Measurements from ENCODE around the gene VWA3B. TPM values are rescaled to one million over a fixed set of nuclear protein-coding genes. Genes with fewer than 3 reads are reported as not detected.

The VWA3B gene
- total RNA-seq, 2 donors from 2014 or later, result 4.0 TPM; not detected in 1

DNA sequence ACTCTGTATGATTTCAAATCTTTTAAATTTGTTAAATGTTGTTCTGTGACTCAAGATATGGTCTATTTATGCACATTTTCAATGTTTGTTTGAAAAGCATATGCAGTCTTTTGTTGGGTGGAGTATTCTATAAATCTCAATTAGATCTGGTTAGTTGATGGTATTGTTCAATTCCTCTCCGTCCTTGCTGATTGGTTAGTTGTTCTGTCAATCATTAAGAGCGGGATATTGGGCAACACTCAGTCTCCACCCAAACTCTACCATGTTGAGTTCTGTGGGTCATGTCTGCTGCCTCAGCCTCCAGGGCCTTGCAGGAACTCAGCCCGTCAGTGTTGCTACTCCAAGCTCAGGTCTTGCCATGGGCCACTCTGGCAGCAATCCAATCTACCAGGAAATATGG is 118.9 kb downstream of the VWA3B start:
- intact Hi-C loops (cut with DNase I), result no loop called here
- WGBS, result 98% methylated on average over 3 of the region's 3 CpGs

DNA sequence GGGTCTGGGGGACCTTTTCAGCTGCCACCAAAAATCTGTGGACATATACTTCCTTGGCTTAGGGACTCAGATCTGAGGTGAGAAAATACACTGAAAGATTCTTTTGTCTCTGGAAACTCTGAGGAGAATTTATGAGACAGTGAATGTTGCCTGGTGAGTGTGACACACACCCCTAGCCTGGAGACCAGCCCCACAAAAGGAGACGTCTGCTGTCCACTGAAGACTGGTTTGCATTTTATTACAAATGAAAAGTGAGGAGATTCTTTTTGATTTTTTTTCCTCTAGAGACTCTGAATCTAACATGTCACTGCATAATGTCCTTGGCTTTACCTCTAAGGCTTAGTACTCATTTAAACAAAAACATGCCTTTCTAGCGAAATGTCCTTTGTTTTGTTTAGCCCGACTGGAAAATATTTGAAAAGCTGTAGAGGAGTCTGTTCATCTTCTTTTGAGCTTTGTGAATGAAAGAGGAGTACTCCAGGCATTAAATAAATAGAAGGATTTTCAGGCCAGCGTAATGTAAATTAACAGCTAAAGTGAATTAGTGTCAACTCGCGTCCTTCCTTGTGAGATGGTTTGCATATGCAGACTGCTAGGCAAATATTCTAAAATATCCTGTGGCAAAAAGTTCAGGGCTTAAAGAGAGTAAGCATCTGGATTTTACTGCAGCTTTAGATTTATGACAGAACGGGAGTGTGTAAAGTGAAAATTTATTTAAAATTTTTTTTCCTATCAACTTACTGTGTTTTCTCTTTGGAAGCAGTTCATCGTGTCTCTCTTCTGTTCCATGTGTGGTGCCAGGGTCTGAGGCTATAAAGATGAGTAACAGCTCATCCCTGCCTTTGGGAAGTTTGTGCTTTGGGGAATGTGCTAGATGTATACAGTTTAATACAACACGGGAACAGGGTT is 125.4 kb downstream of the VWA3B start:
- H3K4me3 ChIP-seq, result no peak overlapping the region
- DNase-seq (ENCODE audit: low spot score), result no peak
- no peak overlapping the region for H3K27ac ChIP-seq
- WGBS, result 19% methylated on average over 9 of the region's 9 CpGs
- H3K4me1 ChIP-seq (replicated peaks), result no peaks in the 10 kb centered on the region
- TF ChIP-seq POLR2AphosphoS5 (IDR thresholded peaks at IDR 0.05) (no peak), POLR2A (IDR thresholded peaks at IDR 0.05) (no peak)
- TF ChIP-seq, protein P1, sequence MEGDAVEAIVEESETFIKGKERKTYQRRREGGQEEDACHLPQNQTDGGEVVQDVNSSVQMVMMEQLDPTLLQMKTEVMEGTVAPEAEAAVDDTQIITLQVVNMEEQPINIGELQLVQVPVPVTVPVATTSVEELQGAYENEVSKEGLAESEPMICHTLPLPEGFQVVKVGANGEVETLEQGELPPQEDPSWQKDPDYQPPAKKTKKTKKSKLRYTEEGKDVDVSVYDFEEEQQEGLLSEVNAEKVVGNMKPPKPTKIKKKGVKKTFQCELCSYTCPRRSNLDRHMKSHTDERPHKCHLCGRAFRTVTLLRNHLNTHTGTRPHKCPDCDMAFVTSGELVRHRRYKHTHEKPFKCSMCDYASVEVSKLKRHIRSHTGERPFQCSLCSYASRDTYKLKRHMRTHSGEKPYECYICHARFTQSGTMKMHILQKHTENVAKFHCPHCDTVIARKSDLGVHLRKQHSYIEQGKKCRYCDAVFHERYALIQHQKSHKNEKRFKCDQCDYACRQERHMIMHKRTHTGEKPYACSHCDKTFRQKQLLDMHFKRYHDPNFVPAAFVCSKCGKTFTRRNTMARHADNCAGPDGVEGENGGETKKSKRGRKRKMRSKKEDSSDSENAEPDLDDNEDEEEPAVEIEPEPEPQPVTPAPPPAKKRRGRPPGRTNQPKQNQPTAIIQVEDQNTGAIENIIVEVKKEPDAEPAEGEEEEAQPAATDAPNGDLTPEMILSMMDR (IDR thresholded peaks at IDR 0.05), result no peak
- no peaks in the 10 kb centered on the region for H3K27me3 ChIP-seq (replicated peaks; ENCODE audit: insufficient read depth)
- intact Hi-C loops (cut with DNase I), result no loop called here
- no peaks in the 10 kb centered on the region for H3K36me3 ChIP-seq
- no peaks in the 10 kb centered on the region for H3K9me3 ChIP-seq

More for the DNA sequence above, 118.9 kb downstream of the VWA3B start:
- Histone ChIP-seq H3K4me3 (no peak overlapping the region), H3K27ac (no peak overlapping the region), H3K27me3 (replicated peaks; ENCODE audit: insufficient read depth) (no peaks in the 10 kb centered on the region), H3K4me1 (replicated peaks) (no peaks in the 10 kb centered on the region), H3K9me3 (no peaks in the 10 kb centered on the region), H3K36me3 (no peaks in the 10 kb centered on the region)
- DNase-seq (ENCODE audit: low spot score), result no peak
- TF ChIP-seq POLR2AphosphoS5 (IDR thresholded peaks at IDR 0.05), result no peak
- TF ChIP-seq POLR2A (IDR thresholded peaks at IDR 0.05), result no peak
- TF ChIP-seq, protein P1 (IDR thresholded peaks at IDR 0.05), result no peak

DNA sequence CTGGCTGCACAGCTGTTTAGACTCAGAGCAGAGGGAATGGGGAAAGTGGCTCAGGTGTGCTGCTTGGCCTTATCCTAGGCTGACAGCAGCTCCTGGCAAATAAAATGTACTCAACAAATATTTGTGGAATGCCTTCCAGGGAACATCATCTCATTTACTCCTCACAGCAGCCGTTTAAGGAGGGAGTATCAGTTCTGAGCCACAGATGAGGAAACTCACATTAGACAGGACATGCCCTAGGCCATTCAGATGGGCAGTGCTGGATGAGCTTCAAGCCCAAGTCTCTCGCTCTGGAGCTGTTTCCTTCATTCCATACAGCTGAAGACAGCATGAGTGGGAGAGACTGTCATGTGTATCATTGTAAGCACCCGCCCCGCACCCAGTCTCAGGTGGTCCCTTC is 129.6 kb downstream of the VWA3B start:
- no peak overlapping the region for H3K27ac ChIP-seq
- H3K9me3 ChIP-seq, result no peaks in the 10 kb centered on the region
- WGBS, result 66% methylated on average over 4 of the region's 4 CpGs
- intact Hi-C loops (cut with DNase I), result no loop called here
- H3K36me3 ChIP-seq, result no peaks in the 10 kb centered on the region
- H3K27me3 ChIP-seq (replicated peaks; ENCODE audit: insufficient read depth), result no peaks in the 10 kb centered on the region
- no peak for DNase-seq (ENCODE audit: low spot score)
- TF ChIP-seq, protein P1 (IDR thresholded peaks at IDR 0.05), result no peak
- TF ChIP-seq POLR2AphosphoS5 (IDR thresholded peaks at IDR 0.05) (no peak), POLR2A (IDR thresholded peaks at IDR 0.05) (no peak)
- H3K4me1 ChIP-seq (replicated peaks), result no peaks in the 10 kb centered on the region
- H3K4me3 ChIP-seq, result no peak overlapping the region

DNA sequence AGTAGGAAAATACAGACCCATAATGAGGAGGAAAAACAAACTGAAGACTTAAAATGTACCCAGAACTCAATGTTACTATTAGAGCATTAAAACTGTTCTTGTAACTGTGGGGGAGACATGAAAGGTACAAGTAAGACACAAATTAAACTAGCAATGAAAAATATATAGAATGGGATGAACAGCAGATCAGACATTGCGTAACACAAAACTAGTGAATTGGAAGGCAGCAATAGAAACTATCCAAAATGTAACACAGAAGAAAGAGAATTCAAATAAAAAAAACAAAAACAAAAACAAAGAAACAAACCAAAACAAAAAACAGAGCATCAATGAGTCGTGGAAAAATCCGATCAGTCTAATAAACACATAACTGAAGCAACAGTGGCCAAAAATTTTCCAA is 132.2 kb downstream of the VWA3B start:
- no peaks in the 10 kb centered on the region for H3K27me3 ChIP-seq (replicated peaks; ENCODE audit: insufficient read depth)
- H3K4me1 ChIP-seq (replicated peaks), result no peaks in the 10 kb centered on the region
- no peaks in the 10 kb centered on the region for H3K36me3 ChIP-seq
- no peak for DNase-seq (ENCODE audit: low spot score)
- intact Hi-C loops (cut with DNase I), result no loop called here
- WGBS, result 98% methylated on average over 3 of the region's 3 CpGs
- no peaks in the 10 kb centered on the region for H3K9me3 ChIP-seq
- H3K4me3 ChIP-seq, result no peak overlapping the region
- no peak for TF ChIP-seq POLR2AphosphoS5 (IDR thresholded peaks at IDR 0.05)
- TF ChIP-seq, protein P1 (IDR thresholded peaks at IDR 0.05), result no peak
- TF ChIP-seq POLR2A (IDR thresholded peaks at IDR 0.05), result no peak
- H3K27ac ChIP-seq, result no peak overlapping the region

DNA sequence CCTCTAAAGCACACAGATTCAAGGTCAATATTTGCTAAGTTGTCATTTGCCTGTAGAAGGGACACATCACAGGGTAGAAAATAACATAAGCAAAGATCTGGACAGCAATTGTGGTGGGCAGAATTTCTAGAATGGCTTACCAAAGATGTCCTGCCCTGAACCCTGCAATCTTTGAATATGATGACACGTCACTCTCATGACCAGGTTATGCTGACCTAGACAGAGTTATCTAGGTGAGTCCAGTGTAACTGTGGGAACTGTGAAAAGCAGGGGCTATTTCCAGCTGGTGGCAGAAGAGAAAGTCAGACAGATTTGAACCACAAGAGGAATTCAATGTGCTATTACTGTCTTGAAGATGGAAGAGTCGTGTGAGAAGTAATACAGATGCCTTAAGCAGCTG is 147.0 kb downstream of the VWA3B start:
- intact Hi-C loops (cut with DNase I), result no loop called here
- WGBS, result 78% methylated on average over 2 of the region's 2 CpGs
- Histone ChIP-seq H3K27me3 (replicated peaks; ENCODE audit: insufficient read depth) (no peaks in the 10 kb centered on the region), H3K9me3 (no peaks in the 10 kb centered on the region), H3K27ac (no peak overlapping the region), H3K36me3 (no peaks in the 10 kb centered on the region), H3K4me3 (no peak overlapping the region), H3K4me1 (replicated peaks) (no peaks in the 10 kb centered on the region)
- DNase-seq (ENCODE audit: low spot score), result no peak
- TF ChIP-seq POLR2A (IDR thresholded peaks at IDR 0.05), result no peak
- TF ChIP-seq POLR2AphosphoS5 (IDR thresholded peaks at IDR 0.05), result no peak
- TF ChIP-seq, protein P1 (IDR thresholded peaks at IDR 0.05), result no peak

Measured in prostate gland (tissue), 2 donors.